ENCODE data around the gene SLC16A5. TPM values are rescaled to one million over a fixed set of nuclear protein-coding genes. Genes with fewer than 3 reads are reported as not detected.

SLC16A5 gene
- polyA plus RNA-seq, 1 donor from 2014 or later, result not detected

GRCh38 chr17:75098861-75099260, 11.1 kb downstream of the SLC16A5 start:
- H3K9me3 ChIP-seq (ENCODE audit: low read length), result no peaks in the 10 kb centered on the region
- TF ChIP-seq SMC3 (conservative IDR thresholded peaks at IDR 0.05; ENCODE audit: poor library complexity) (no peak), EP300 (conservative IDR thresholded peaks at IDR 0.05; ENCODE audit: poor library complexity, severe bottlenecking) (no peak), TAF1 (IDR thresholded peaks at IDR 0.05; ENCODE audit: low read depth) (no peak), POLR2AphosphoS5 (IDR thresholded peaks at IDR 0.05) (no peak)
- H3K27me3 ChIP-seq (ENCODE audit: insufficient read depth, low read depth, low read length), result no peaks in the 10 kb centered on the region

GRCh38 chr17:75099881-75100595, 12.3 kb downstream of the SLC16A5 start:
- H3F3A ChIP-seq (ENCODE audit: insufficient read depth, low read length, poor library complexity, severe bottlenecking), result no peaks in the 10 kb centered on the region
- no peak overlapping the region for H3K27ac ChIP-seq (ENCODE audit: low read length)
- no peaks in the 10 kb centered on the region for H3K27me3 ChIP-seq (ENCODE audit: insufficient read depth, low read depth, low read length)
- H3K4me2 ChIP-seq (ENCODE audit: low read length), result no peak overlapping the region
- H3K9me3 ChIP-seq (ENCODE audit: low read length), result no peaks in the 10 kb centered on the region
- no peaks in the 10 kb centered on the region for H4K20me1 ChIP-seq (ENCODE audit: insufficient read depth)
- no peak overlapping the region for H3K9ac ChIP-seq (ENCODE audit: low read length)
- H3K9me2 ChIP-seq (ENCODE audit: insufficient read depth, low read length), result no peaks in the 10 kb centered on the region
- H3K36me3 ChIP-seq (ENCODE audit: insufficient read depth, low read length), result no peaks in the 10 kb centered on the region
- H3K79me2 ChIP-seq (replicated peaks; ENCODE audit: insufficient read depth, low read length), result no peaks in the 10 kb centered on the region
- H3K4me3 ChIP-seq (ENCODE audit: low read length), result no peak overlapping the region
- no peak for TF ChIP-seq CTCF (IDR thresholded peaks at IDR 0.05; ENCODE audit: poor library complexity, severe bottlenecking)
- no peak for TF ChIP-seq REST (IDR thresholded peaks at IDR 0.05; ENCODE audit: borderline replicate concordance)
- H2AFZ ChIP-seq (ENCODE audit: low read depth, low read length), result no peak overlapping the region

More at GRCh38 chr17:75098861-75099260, 11.1 kb downstream of the SLC16A5 start:
- H3K27ac ChIP-seq (ENCODE audit: low read length), result no peak overlapping the region
- H3K9me2 ChIP-seq (ENCODE audit: insufficient read depth, low read length), result no peaks in the 10 kb centered on the region
- H3K9ac ChIP-seq (ENCODE audit: low read length), result no peak overlapping the region
- no peaks in the 10 kb centered on the region for H4K20me1 ChIP-seq (ENCODE audit: insufficient read depth)
- no peak overlapping the region for H3K4me3 ChIP-seq (ENCODE audit: low read length)
- H2AFZ ChIP-seq (ENCODE audit: low read depth, low read length), result no peak overlapping the region
- no peaks in the 10 kb centered on the region for H3K79me2 ChIP-seq (replicated peaks; ENCODE audit: insufficient read depth, low read length)
- no peaks in the 10 kb centered on the region for H3K36me3 ChIP-seq (ENCODE audit: insufficient read depth, low read length)
- H3F3A ChIP-seq (ENCODE audit: insufficient read depth, low read length, poor library complexity, severe bottlenecking), result no peaks in the 10 kb centered on the region
- H3K4me2 ChIP-seq (ENCODE audit: low read length), result no peak overlapping the region

- H3K27me3 ChIP-seq (ENCODE audit: insufficient read depth, low read depth, low read length), result no peaks in the 10 kb centered on the region
- no peak overlapping the region for H3K27ac ChIP-seq (ENCODE audit: low read length)
- no peak for TF ChIP-seq EP300 (conservative IDR thresholded peaks at IDR 0.05; ENCODE audit: poor library complexity, severe bottlenecking)
- TF ChIP-seq REST (IDR thresholded peaks at IDR 0.05; ENCODE audit: borderline replicate concordance), result no peak
- TF ChIP-seq POLR2AphosphoS5 (IDR thresholded peaks at IDR 0.05), result no peak
- TF ChIP-seq SMC3 (conservative IDR thresholded peaks at IDR 0.05; ENCODE audit: poor library complexity), result no peak
- no peak for TF ChIP-seq TAF1 (IDR thresholded peaks at IDR 0.05; ENCODE audit: low read depth)
- TF ChIP-seq RAD21 (conservative IDR thresholded peaks at IDR 0.05), result no peak
- no peak for TF ChIP-seq CTCF (IDR thresholded peaks at IDR 0.05; ENCODE audit: poor library complexity, severe bottlenecking)
- TF ChIP-seq EZH2 (IDR thresholded peaks at IDR 0.05; ENCODE audit: borderline replicate concordance, insufficient read depth, low read length, poor library complexity, severe bottlenecking), result no peak
- no peaks in the 10 kb centered on the region for H3K36me3 ChIP-seq (ENCODE audit: insufficient read depth, low read length)
- H3K4me3 ChIP-seq (ENCODE audit: low read length), result no peak overlapping the region
- H2AFZ ChIP-seq (ENCODE audit: low read depth, low read length), result no peak overlapping the region
- H3K79me2 ChIP-seq (replicated peaks; ENCODE audit: insufficient read depth, low read length), result no peaks in the 10 kb centered on the region
- no peak overlapping the region for H3K4me2 ChIP-seq (ENCODE audit: low read length)
- no peaks in the 10 kb centered on the region for H4K20me1 ChIP-seq (ENCODE audit: insufficient read depth)
- no peaks in the 10 kb centered on the region for H3K9me2 ChIP-seq (ENCODE audit: insufficient read depth, low read length)
- no peak overlapping the region for H3K9ac ChIP-seq (ENCODE audit: low read length)
- H3F3A ChIP-seq (ENCODE audit: insufficient read depth, low read length, poor library complexity, severe bottlenecking), result no peaks in the 10 kb centered on the region
- no peaks in the 10 kb centered on the region for H3K9me3 ChIP-seq (ENCODE audit: low read length)
These were observed 14.6 kb downstream of the SLC16A5 start for GRCh38 chr17:75102385-75102821.
